Fibroblast of pulmonary artery (primary cell): ENCODE measurements around the gene ADCYAP1.
A peak's percentile ranks its signal among the peaks of the same experiment; 100 is the strongest.

Experiments
- DNase-seq: peaks from one replicate; pipeline ENCODE4 v3.0.0-alpha.2; 2010; ENCODE audit warnings: low read depth
- H3K4me3 ChIP-seq: replicated peaks from 2 replicates; pipeline ENCODE4 v1.5.1; 2011; ENCODE audit warnings: low read depth, mild to moderate bottlenecking, control low read depth, low read length, moderate library complexity
- TF ChIP-seq, protein P1 (sequence below): IDR thresholded peaks from 2 replicates; pipeline ENCODE4 v1.5.1; 2011; ENCODE audit warnings: mild to moderate bottlenecking, control low read depth, low read length, inconsistent platforms; ENCODE audit errors: missing control alignments

Gene ADCYAP1

DNA sequence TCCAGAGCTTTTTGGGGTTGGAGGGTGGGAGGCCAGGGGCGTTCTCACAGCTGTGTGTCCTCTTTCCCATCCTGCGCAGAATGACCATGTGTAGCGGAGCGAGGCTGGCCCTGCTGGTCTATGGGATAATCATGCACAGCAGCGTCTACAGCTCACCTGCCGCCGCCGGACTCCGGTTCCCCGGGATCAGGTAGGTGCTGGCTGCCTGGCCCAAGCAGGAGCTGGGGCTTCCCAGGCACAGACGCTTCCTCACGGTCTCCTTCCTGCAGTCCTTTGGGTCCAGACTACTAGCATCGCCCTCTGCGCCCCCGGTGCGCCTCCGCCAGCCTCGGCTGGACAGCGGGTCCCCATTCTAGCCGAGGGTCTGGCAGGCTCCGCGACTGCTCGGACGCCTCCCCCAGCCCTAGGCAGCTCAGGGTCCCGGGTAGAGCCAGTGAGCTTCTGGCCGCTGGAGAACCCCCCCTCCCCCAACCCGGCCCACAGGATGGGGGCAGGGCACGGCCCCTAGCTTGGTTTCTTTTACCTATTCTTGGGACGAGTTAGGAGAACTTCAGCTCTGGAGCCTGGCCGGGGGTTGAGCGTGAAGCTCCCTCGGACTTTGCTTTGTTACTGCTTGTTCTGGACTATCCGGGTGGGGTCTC, 756 bp downstream of the ADCYAP1 start:
- no peak for DNase-seq
- TF ChIP-seq, protein P1, sequence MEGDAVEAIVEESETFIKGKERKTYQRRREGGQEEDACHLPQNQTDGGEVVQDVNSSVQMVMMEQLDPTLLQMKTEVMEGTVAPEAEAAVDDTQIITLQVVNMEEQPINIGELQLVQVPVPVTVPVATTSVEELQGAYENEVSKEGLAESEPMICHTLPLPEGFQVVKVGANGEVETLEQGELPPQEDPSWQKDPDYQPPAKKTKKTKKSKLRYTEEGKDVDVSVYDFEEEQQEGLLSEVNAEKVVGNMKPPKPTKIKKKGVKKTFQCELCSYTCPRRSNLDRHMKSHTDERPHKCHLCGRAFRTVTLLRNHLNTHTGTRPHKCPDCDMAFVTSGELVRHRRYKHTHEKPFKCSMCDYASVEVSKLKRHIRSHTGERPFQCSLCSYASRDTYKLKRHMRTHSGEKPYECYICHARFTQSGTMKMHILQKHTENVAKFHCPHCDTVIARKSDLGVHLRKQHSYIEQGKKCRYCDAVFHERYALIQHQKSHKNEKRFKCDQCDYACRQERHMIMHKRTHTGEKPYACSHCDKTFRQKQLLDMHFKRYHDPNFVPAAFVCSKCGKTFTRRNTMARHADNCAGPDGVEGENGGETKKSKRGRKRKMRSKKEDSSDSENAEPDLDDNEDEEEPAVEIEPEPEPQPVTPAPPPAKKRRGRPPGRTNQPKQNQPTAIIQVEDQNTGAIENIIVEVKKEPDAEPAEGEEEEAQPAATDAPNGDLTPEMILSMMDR, result no peak

DNA sequence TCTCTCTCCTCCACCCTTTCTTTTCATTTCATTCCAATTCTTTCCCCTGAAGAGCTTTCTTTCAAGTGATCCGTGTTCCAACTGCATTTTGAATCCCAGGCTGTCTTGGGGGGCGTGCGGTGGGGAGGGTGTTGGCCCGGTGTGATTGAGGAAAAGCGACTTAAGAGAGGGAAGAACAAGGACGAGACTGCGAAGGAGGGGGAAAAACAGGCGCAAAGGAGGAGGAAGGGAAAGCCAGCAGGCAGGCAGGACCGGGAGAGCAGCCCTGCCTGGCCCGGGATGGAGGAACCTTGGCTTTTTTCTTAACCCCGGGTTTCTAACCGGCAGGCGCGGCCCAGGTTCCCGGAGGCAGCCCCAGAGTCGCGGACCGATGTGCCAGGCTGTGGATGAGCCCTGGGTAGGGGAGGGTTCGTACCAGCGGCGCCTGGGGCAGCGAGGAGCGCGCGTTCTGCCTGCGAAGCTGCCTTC, 1.3 kb downstream of the ADCYAP1 start:
- no peak for DNase-seq
- TF ChIP-seq, protein P1, result no peak
- no peak overlapping the region for H3K4me3 ChIP-seq

More for the DNA sequence above, 756 bp downstream of the ADCYAP1 start:
- no peak overlapping the region for H3K4me3 ChIP-seq

DNA sequence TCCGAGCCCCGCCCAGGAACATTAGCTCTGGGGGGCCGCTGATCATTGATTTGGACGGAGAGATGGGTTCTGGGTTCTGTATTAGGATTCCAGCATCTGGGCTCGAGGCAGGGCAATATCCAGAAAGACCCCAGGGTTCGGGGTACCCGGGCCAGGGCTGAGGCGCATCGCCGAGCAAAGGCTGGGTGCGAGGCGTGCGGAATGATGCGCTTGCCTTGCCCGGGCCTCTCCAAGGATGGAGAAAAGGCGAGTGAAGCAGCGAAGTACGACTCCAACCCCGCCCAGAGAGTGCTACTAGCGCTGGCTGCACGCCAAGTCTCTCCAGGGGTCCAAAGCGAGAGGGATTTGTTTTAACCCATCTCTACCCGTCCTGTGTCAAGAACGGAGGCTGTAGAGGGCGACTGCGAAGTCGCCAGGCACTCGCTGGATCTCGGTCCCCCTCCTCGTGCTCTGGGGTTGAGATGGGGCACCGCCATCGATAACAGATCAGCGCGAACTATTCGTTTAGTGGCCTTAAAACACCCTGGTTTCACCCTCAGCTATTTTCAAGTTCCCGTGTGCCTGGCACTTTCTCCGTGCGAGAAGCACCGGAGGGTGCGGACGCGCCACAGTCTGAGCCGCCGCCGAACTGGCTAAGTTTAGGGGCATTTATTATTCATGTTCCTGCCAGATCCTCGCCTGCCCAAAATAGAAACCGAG, 1.9 kb downstream of the ADCYAP1 start:
- no peak for DNase-seq
- H3K4me3 ChIP-seq, result peak overlapping the region; percentile 12
- TF ChIP-seq, protein P1, result no peak

DNA sequence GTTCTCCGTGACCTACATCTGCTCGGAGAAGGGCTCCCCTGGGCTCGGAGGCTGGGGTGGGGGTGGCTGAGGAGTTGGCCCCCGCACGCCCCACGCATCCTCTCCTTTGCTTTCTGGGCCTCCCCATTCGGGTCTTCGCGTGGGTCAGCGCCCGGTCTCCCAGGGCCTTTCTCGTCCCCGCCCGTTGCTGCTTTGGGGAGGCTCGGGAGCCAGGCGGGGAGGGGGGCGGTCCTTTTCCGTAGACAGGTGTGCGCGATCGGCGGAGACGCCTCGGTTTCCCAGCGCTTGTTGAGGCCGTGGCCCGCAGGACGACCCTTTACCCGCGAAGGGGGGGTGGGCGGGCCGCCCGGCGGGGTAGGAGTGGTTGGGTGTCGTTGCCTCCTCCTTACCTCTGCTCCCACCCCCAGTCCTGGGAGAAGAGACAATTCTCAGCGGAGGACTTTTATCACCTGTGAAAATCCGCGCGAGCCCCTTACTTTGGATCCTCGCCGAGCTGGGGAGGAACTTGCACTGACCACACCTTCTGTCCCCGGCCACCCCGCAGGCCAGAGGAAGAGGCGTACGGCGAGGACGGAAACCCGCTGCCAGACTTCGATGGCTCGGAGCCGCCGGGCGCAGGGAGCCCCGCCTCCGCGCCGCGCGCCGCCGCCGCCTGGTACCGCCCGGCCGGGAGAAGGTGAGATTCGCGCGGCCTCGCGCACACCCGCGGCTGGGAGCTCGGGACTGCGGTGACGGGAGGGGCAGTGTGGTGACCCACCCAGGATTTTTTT, 2.6 kb downstream of the ADCYAP1 start:
- H3K4me3 ChIP-seq, result peak overlapping the region; percentile 22
- TF ChIP-seq, protein P1, result no peak
- no peak for DNase-seq

DNA sequence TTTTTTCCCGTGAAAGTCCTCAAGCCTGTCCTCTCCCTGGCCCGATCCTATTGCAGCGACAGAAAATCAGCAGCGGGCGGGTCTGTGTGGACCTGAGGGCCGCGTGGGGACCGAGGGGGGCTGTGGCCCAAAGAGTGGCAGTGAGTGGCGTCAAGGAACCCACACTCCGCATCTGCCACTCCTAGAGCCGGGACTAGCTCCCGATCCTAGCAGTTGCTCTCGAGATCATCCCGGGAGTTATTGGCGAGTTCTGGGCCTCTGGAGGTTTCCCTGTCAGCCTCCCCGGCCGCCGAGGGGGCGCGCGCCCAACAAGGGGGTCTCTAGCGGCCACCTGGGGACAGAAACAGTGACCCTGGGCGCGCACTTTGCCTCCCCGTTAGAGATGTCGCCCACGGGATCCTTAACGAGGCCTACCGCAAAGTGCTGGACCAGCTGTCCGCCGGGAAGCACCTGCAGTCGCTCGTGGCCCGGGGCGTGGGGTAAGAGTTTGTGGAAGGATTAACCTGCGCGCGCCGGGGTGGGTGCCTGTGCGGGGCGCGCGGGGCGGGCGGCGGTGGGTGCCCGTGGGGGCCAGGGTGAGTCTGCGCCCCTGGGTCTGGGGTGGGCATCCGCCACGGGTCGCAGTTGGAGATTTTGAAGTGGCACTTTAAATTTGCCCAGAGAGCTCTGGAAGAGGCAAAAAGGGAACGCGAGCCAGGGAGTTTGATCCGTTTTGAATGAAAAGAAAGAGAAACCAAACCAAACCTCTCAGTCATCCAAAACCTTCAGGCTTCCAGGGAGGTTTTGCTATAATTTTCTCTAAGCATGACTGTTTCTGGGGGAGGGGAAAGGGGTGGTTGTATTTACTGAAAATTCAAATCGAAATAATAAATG, 3.5 kb downstream of the ADCYAP1 start:
- peak overlapping the region; percentile 40 for H3K4me3 ChIP-seq
- TF ChIP-seq, protein P1, result no peak
- DNase-seq, result no peak
